Endodermal cell (in vitro differentiated cells): ENCODE measurements around the gene POP5. TPM values are rescaled to one million over a fixed set of nuclear protein-coding genes. Genes with fewer than 3 reads are reported as not detected.
A peak's percentile ranks its signal among the peaks of the same experiment; 100 is the strongest.
"Not testable (repeated sequence)": the region's sequence is repeated elsewhere in the genome, so short reads cannot be mapped to it uniquely, and the experiment has no call there.

Experiments used
- DNase-seq: peaks from one replicate; pipeline ENCODE4 v3.0.0-alpha.2; 2017
- H3K27ac ChIP-seq: 2 replicates; pipeline ENCODE4 v1.5.1; 2013; ENCODE audit warnings: mild to moderate bottlenecking, low read depth, low read length, moderate library complexity
- H3K27me3 ChIP-seq: 2 replicates; pipeline ENCODE4 v1.6.1; 2013; ENCODE audit warnings: mild to moderate bottlenecking, low read length, moderate library complexity; ENCODE audit not compliant: insufficient read depth, control insufficient read depth, poor library complexity, severe bottlenecking
- H3K36me3 ChIP-seq: 2 replicates; pipeline ENCODE4 v1.7.0; 2013; ENCODE audit warnings: mild to moderate bottlenecking, low read length, moderate library complexity; ENCODE audit not compliant: control insufficient read depth, insufficient read depth
- H3K4me1 ChIP-seq: one replicate; pipeline ENCODE4 v1.7.0; 2013; ENCODE audit warnings: low read length; ENCODE audit not compliant: control insufficient read depth, insufficient read depth
- H3K4me3 ChIP-seq: 2 replicates; pipeline ENCODE4 v1.5.1; 2013; ENCODE audit warnings: mild to moderate bottlenecking, low read length, moderate library complexity
- H3K9ac ChIP-seq: 2 replicates; pipeline ENCODE4 v1.6.1; 2013; ENCODE audit warnings: mild to moderate bottlenecking, low read length, moderate library complexity; ENCODE audit not compliant: poor library complexity, severe bottlenecking; ENCODE audit errors: extremely low read depth
- H3K9me3 ChIP-seq: 2 replicates; pipeline ENCODE4 v1.6.1; 2013; ENCODE audit warnings: mild to moderate bottlenecking, low read length, moderate library complexity; ENCODE audit not compliant: control insufficient read depth
- H3K27ac Mint-ChIP-seq: 2 replicates; pipeline ENCODE4 v1.8.0; 2020; ENCODE audit warnings: mixed read lengths
- H3K27me3 Mint-ChIP-seq: 2 replicates; pipeline ENCODE4 v1.8.0; 2021; ENCODE audit warnings: mild to moderate bottlenecking, mixed read lengths; ENCODE audit not compliant: insufficient read depth
- H3K36me3 Mint-ChIP-seq: 2 replicates; pipeline ENCODE4 v1.8.0; 2020; ENCODE audit warnings: low read depth, mixed read lengths
- H3K4me1 Mint-ChIP-seq: 2 replicates; pipeline ENCODE4 v1.8.0; 2020; ENCODE audit warnings: mixed read lengths
- H3K4me3 Mint-ChIP-seq: 2 replicates; pipeline ENCODE4 v1.8.0; 2020; ENCODE audit warnings: mild to moderate bottlenecking, moderate library complexity, mixed read lengths
- H3K9me3 Mint-ChIP-seq: 2 replicates; pipeline ENCODE4 v1.8.0; 2020; ENCODE audit warnings: mild to moderate bottlenecking, mixed read lengths
- WGBS, 2 experiments: methylation state at CpG; one replicate each; pipeline versions ENCODE4 v1.1.5 to v1.1.7; 2013; ENCODE audit warnings: missing lambda C conversion rate in 2 of 2, mixed read lengths in 1 of 2; ENCODE audit not compliant: insufficient coverage in 1 of 2, insufficient read length in 1 of 2; 5-methylcytosine and 5-hydroxymethylcytosine counted together
- total RNA-seq, 2 donors: library from RNA; stranded (reverse); fragmentation: NEBNext Ultra II Directional in 1 of 2; extraction: Animal tissue kit (Norgen Biotek cat#: 25700) in 1 of 2; gene quantifications; 2 replicates in 1 of 2; 3 replicates in 1 of 2; pipeline ENCODE4 v1.2.1, GENCODE V29; 2021
- TF ChIP-seq, protein P1 (sequence below): fragments of 200-600 bp; sonication (generic); conservative IDR thresholded peaks from 2 replicates; pipeline ENCODE4 v1.5.0; 2021; ENCODE audit warnings: antibody characterized with exemption, mild to moderate bottlenecking

POP5 gene
- total RNA-seq, 2 donors from 2014 or later, result 52.5 to 53.0 TPM

DNA sequence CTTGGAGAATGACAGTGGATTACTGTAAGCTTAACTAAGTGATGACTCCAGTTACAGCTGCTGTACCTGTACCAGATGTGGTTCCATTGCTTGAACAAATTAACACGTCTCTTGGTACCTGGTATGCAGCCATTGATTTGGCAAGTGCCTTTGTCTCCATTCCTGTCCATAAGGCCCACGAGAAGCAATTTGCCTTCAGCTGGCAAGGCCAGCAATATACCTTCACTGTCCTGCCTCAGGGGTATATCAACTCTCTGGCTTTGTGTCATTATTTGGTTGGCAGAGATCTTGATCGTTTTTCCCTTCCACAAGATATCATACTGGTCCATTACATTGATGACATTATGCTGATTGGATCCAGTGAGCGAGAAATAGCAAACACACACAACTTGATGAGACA lies 29.4 kb upstream of the POP5 start:
- DNase-seq, result no peak
- H3K36me3 Mint-ChIP-seq, result no peaks in the 10 kb centered on the region
- WGBS, 2 experiments, result 83 to 85% methylated on average over 2 to 4 of the region's 4 CpGs
- no peaks in the 10 kb centered on the region for H3K36me3 ChIP-seq
- H3K4me1 ChIP-seq, result no peaks in the 10 kb centered on the region
- H3K27me3 Mint-ChIP-seq, result peaks cover 16% of the 10 kb centered on the region
- peaks cover 4% of the 10 kb centered on the region for H3K9me3 Mint-ChIP-seq
- no peak overlapping the region for H3K4me3 ChIP-seq
- no peak overlapping the region for H3K9ac ChIP-seq
- H3K27ac ChIP-seq, result no peak overlapping the region
- no peaks in the 10 kb centered on the region for H3K9me3 ChIP-seq
- H3K27me3 ChIP-seq, result no peaks in the 10 kb centered on the region
- TF ChIP-seq, protein P1, sequence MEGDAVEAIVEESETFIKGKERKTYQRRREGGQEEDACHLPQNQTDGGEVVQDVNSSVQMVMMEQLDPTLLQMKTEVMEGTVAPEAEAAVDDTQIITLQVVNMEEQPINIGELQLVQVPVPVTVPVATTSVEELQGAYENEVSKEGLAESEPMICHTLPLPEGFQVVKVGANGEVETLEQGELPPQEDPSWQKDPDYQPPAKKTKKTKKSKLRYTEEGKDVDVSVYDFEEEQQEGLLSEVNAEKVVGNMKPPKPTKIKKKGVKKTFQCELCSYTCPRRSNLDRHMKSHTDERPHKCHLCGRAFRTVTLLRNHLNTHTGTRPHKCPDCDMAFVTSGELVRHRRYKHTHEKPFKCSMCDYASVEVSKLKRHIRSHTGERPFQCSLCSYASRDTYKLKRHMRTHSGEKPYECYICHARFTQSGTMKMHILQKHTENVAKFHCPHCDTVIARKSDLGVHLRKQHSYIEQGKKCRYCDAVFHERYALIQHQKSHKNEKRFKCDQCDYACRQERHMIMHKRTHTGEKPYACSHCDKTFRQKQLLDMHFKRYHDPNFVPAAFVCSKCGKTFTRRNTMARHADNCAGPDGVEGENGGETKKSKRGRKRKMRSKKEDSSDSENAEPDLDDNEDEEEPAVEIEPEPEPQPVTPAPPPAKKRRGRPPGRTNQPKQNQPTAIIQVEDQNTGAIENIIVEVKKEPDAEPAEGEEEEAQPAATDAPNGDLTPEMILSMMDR, result no peak
- H3K27ac Mint-ChIP-seq, result no peak overlapping the region
- peaks cover 3% of the 10 kb centered on the region for H3K4me1 Mint-ChIP-seq
- H3K4me3 Mint-ChIP-seq, result no peak overlapping the region

DNA sequence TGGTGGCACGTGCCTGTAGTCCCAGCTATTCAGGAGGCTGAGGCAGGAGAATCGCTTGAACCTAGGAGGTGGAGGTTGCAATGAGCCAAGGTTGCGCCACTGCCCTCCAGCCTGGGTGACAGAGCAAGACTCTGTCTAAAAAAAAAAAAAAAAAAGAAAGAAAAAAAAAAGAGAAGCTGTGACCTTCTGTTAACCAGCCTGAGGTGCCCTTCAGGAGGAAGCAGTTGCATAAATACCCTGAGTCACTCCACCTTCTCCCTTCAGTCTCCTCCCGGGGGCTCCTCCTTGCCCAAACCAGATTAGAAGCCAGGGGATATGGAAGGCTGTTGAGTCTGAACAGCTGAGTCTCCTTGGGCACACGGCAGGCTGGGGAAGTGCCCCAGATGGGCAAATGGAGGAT lies 21.2 kb upstream of the POP5 start:
- H3K4me3 Mint-ChIP-seq, H3K27ac ChIP-seq, H3K9me3 ChIP-seq, H3K27me3 Mint-ChIP-seq, H3K27ac Mint-ChIP-seq, DNase-seq, H3K36me3 ChIP-seq, H3K4me3 ChIP-seq, H3K36me3 Mint-ChIP-seq, H3K4me1 ChIP-seq, H3K27me3 ChIP-seq, H3K9ac ChIP-seq, H3K9me3 Mint-ChIP-seq: not testable (repeated sequence)
- WGBS, 2 experiments, result 83 to 95% methylated on average over 3 to 5 of the region's 5 CpGs
- H3K4me1 Mint-ChIP-seq, result peaks cover 18% of the 10 kb centered on the region

DNA sequence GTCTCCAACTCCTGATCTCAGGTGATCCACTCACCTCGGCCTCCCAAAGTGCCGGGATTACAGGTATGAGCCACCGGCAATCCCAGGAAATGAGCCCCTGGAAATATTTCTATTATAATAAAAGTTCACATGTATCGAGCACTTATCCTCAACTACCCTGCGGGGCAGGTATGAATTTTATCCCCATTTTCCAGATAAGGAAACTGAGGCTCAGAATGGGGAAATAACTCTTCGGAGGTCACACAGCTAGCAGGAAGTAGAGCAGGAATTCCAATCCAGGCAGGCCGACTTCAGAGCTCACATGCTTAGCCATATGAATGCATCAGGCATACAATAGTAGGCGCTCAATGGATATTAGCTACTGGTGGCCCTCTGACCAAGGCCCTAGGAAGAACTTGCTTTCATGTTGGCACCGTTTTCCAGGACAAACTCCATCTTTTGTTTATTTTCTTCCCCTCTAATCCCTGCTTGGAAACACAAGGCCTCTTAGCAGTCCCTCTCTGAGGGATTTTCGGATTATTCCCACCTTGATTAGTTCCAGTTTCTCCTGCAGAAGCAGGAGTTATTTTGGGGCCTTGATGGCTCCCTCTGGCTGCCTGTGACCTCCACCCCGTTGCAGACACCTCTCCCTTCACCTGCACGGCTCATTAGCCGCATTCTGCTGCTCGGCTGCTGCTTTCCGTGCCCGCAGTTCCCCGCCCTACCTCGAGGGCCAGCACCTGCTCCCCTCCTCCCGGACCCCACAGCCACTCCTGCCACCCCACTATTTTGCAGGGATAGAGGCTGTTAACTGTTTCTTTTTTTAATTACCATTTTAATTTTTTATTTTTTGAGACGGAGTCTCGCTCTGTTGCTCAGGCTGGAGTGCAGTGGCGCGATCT lies 18.7 kb upstream of the POP5 start:
- Mint-ChIP-seq H3K27me3 (peaks cover 5% of the 10 kb centered on the region), H3K4me3 (no peak overlapping the region), H3K9me3 (no peaks in the 10 kb centered on the region), H3K4me1 (peaks cover 18% of the 10 kb centered on the region), H3K27ac (no peak overlapping the region), H3K36me3 (no peaks in the 10 kb centered on the region)
- WGBS, 2 experiments, result 80% methylated on average over 16 to 23 of the region's 23 CpGs
- no peak overlapping the region for H3K9ac ChIP-seq
- no peaks in the 10 kb centered on the region for H3K27me3 ChIP-seq
- TF ChIP-seq, protein P1, result peak; percentile 50
- H3K36me3 ChIP-seq, result no peaks in the 10 kb centered on the region
- peak; percentile 78 for DNase-seq
- H3K4me1 ChIP-seq, result no peaks in the 10 kb centered on the region
- H3K9me3 ChIP-seq, result no peaks in the 10 kb centered on the region
- no peak overlapping the region for H3K4me3 ChIP-seq
- no peak overlapping the region for H3K27ac ChIP-seq
